GM18858 (cell line): Measurements from ENCODE around the gene CBFA2T3.

Experiments
- ATAC-seq: cut with Tn5 transposase; IDR thresholded peaks from one replicate; pipeline ENCODE4 v1.9.1; 2021; ENCODE audit not compliant: unreplicated experiment

The CBFA2T3 gene

DNA sequence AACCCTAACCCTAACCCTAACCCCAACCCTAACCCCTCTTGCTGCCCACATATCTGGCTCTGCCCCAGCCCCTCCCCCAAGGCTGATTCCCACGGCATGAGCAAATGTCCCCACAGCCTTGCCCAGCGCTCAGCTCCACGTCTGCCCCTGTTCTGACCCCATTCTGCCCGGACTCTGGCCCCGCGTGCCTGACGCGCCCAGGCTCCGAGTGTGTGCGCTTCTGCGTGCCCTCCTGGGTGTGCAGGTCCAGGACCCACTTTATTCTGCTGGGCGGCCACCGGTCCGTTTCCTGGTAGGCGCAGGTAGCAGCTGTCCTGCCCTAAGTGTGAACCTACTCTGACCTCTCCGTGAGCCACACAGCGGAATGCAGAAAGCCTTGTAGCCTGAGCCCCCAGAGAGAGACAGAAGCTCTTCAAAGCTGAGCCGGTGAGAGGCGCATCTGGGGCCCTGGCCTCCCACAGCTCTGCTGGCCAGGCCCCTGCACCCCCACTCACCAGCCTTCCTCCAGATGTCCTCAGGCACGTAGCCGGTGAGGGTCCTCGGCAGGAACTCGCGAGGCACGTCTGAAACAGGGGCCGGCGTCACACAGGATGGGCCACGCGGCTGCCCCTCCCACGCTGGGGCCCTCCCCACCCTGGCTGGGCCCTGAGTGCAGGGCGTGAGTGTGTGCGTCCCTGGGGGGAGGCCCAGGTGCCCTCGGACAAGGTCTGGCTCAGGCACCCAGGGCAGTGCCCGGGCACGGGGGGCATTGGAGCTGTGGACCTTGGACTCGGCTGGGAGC lies 96.6 kb downstream of the CBFA2T3 start:
- ATAC-seq: no peak

GRCh38 chr16:88879788-88880055 lies 97.3 kb downstream of the CBFA2T3 start:
- no peak for ATAC-seq

DNA sequence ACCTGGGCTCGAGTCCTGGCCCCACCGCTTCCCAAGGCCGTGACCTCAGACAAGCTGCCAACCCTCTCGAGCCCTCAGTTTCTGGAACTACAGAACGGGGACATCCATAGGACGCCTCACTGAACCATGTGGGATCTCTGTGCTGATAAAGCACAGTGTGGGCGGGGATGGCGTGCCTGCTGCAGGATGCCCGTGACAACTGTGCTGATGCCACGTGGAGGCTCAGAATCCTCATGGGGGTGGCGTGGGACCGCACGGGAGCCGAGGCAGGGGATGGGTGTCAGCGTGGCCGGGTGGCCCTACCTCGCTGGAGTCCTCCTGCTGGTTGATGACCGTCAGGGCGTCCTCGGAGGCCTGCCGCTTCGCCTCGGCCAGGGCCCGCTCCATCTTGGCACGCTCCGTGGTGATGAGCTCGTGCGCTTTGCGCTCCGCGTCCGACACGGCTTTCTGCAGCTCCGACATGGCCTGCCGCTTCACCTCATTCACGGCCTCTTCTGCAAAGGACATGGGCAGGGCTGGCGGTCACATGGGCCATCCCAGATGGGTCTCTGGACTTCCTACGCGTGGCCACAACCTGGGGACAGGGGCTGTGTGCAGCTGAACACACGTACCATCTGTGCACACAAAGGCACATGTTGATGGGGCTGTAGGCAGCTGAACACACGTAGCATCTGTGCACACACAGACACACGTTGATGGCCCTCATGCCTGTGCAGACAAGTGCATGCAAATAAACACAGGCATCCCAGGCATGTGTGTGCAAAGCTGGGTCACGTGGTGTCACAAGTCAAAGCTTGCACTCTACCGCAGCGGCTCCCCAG lies 97.8 kb downstream of the CBFA2T3 start:
- ATAC-seq: no peak

GRCh38 chr16:88878356-88878755 lies 98.7 kb downstream of the CBFA2T3 start:
- ATAC-seq: no peak

DNA sequence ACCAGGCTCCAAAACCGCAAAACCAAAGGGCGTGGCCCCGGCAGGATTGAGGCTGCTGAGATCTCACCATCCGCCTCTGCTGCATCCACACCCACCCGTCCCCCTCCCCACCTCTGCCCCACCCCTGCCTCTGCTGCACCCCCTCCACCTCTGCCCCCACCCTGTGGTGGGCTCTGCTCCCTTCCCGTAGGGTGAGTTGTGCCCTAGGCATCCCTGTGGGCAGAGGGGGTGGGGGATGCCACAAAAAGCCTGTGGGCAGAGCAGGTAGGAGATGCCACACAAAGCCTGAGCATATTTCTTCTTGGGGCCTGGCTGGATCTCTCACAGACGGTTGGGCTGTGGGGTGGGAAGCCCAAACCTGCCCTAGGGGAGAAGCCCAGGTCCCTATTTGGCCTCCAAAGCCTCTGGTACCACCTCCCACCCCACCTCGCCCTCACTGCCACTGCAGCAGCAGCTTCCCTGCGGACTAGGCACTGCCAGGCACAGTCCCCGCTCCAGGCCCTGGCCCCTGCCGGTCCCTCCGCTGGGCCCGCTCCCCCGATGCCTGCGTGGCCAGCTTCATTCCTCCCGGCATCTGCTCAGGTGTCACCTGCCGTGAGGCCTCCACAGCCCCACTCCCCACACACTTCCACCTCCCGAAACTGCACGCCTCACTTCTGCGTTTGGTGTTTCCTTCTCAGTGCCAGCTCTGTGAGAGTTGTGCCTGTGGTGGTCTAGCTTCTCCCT lies 99.3 kb downstream of the CBFA2T3 start:
- ATAC-seq: no peak

GRCh38 chr16:88876942-88877526 lies 100.0 kb downstream of the CBFA2T3 start:
- ATAC-seq: no peak

DNA sequence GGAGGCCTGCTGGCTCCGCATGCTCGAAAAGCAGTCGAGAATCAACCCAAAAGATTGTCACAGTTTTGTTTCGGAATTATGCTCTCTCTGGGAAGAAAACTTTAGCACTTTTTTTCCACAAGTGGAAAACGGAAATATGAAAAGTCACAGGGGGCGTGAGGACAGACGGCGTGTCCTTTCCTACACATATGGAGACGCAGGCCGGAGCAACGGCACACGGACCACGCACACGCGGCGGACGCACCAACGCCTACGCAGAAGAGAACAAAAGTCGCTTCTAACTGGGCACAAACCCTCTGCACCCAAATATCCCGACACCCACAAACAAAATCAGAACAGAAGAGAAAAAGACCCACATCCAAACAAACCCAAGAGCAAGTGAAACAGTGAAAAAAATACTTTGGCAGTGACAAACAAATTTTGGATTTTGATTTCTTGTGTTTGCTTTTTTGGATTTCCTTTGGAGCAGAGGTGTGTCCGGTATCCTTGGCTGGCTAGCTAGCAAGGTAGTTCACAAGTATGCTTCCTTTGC lies 101.2 kb downstream of the CBFA2T3 start:
- no peak for ATAC-seq

- no peak for ATAC-seq
These were observed 101.9 kb downstream of the CBFA2T3 start for GRCh38 chr16:88874938-88875599.

DNA sequence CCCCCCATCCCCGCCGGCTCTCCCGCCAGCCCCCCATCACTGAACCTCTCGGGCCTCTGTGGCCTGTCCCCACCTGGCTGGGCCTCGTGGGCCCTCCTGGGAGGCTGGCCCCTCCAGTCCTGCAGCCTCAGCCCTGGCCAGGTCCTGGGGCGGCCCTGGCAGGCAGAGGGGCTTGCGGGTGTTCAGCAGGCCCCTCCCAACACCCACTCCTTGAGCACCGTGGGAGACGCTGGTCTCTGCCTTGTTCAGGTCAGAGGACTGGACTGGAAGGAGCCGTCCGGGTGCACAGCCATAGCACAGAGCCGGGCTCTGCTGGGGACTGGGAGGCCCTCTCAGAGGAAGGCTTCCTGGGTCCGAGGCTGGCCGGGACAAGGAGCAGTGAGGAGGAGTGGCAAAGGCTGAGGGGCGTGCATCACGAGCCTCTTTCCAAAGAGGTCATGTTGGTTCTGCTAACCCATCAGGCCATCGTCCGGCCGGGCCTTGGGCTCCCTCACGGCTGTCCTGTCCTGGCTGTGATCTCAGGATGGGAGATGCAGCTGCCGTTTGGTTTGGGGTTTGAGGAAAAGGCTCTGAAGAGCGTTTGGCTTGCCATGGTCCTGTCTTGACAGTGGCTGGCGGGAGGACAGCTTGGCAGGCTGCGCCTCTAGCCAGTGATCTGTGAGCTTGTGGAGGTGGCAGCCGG lies 104.2 kb downstream of the CBFA2T3 start:
- ATAC-seq: no peak

- no peak for ATAC-seq
These were observed 105.1 kb downstream of the CBFA2T3 start for GRCh38 chr16:88871730-88872416.

DNA sequence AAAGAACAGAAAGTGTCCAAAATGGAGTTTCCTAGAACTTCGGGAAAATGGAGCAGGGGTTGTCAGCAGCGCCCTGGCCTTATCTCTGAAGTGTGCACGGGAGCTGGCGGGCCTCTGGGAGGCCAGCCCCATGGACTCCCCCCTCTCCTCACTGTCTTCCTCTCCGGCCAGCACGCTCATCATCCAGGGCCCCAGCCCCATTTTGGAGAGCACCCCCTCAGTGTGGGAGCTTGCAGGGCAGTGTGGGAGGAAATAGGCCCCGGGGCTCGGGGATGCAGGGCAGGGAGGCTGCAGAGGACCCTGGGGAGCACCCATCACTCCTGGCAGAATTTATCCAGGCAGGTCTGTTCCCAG lies 105.7 kb downstream of the CBFA2T3 start:
- no peak for ATAC-seq

DNA sequence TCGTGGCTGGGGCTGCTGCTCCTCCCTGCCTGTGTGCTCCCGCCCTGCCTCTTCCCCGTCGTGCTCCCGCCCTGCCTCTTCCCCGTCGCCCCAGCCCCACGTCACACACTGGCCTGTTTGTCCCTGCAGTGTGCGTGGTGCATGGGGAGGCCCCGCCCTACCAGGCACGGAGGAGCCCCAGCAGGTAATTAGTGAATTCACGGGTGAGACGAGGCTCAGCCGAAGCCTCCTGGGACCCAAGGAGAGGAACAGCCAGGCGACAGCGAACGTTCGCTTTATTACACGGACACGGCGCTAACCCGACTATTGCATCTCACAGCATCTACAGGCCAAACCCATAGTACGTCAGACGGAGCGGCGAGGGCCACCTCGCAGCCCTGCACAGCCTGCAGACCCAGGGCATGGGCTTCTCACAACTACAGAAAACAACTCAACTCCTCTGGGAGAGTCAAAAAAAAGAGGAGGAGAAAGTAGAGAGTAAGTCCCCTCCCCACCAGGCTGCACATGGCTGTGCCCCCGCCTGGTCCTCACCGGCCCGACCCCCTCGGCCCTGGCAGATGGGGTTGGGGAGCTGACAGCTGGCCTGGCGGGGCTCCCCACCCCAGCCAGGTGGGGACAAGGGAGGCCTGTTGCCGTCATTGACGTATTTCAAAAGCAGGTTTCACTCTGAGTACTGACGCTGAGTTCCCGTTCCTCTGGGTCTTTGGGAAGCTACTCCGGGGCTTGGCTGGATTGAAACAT lies 106.2 kb downstream of the CBFA2T3 start:
- ATAC-seq: no peak

DNA sequence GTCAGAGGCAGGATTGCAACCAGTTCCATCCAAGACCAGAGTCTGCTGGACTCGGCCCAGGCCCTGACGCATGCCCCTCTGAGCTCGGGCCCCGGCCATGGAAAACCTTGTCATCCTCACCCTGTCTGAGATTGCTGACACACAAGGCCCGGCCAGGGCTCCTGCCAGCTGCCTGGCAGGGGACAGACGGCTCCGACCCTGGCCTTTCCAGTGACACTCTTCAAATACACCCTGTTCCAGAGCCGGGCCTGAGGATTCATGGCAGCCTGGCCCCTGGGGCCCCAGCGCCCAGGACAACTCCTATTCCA lies 107.4 kb downstream of the CBFA2T3 start:
- no peak for ATAC-seq

GRCh38 chr16:88868974-88869672 lies 107.9 kb downstream of the CBFA2T3 start:
- no peak for ATAC-seq

- no peak for ATAC-seq
These were observed 109.3 kb downstream of the CBFA2T3 start for GRCh38 chr16:88867581-88868246.

DNA sequence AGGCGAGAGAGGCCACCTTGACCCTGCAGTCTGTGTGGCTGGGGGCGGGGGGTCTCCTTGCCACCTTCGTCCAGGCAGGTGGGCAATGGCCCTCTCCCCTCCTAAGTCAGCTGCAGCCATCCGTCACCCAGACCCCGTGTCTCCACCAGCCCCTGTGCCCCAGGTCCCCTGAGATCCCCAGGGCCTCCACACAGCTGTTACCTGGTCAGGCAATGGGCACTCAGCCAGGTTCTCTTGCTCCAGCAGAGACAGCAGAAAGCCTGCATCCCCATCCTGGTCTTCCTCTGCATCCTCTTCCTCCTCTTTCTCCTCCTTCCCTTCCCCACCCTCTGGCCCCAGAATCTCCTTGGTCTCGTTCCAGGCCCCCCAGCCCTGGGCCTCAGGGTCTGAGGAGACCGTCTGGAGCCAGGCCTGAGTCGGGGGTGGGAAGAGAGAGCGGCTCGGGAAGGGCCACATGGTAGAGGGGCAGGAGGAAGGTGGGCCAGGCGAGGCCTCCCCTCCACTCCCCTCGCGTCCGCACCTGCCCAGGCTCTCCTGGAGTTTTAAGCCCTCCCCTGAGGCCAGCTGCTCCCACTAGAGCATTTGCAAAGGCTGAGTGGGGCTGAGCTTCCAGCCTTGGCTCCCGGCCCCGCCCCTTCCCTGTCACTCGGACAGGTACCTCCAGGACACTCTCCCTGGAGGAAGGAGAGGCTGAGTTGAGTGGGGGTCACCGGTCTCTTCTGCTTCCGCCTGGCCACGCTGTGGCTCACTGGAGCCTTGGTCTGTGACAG lies 110.7 kb downstream of the CBFA2T3 start, which contains the start of gene PABPN1L:
PABPN1L (minus strand) TSS at position 510 of the 770 bp plus-strand sequence; CDS start at position 456, 54 bp downstream.
- no peak for ATAC-seq

DNA sequence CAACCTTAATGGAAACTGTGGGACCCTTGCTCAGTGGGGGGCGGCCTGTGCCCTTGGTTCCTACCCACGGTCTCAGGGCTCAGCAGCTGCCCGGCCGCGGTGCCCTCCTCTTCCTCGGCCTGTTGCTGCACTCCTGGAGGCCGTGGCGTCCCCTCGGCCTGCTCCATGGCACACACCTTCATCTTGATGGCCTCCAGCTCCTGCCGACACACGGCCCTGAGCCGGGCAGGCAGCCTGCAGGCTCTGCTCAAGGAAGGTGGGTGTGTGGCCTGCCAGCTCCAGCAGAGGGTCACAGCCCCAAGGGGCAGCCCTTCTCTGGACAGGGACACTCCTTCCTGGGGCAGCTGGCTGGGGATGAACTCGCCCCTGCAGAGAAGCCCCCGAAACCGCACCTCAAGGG lies 111.3 kb downstream of the CBFA2T3 start:
- ATAC-seq: no peak
